ENCODE results near the gene RHBDD3. TPM values are rescaled to one million over a fixed set of nuclear protein-coding genes. Genes with fewer than 3 reads are reported as not detected.

The RHBDD3 gene
- total and polyA plus RNA-seq, 9 of the 15 experiments (the other 6 are each of a cell fraction or from before 2014, with no cell fraction given) = 0.32 to 35.6 (median 14.0) TPM

DNA sequence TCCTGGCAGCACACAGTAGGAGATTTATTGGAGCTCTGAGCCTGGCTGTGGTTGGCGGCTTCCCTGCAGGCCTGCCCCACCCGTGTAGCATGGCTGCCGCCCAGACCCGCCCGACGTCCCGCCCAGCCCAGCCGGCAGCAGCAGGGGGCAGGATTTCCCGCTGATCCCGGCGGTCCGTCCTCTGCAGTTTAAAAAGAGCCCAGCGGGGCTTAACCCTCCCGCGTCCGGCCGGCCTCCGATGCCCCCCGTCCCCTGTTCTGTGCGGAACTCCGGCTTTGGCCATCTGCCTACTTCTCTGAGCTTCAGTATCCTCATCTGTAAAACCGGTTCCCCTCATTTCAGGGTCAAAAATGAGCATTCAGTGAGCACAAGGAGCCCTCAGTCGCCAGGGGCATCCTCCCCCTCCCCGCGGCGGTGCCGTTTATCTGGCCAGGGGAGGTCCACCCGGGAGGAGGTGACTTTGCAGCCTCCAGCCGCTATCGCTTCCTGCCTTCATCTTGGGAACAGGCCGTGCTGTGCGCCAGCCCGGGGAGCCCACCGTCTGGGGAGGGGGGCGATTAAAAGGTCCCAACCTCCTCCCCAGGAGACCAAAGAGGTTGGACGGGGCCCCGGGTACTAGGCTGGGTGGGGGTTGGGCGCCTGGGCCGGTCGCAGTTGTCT, 38.5 kb upstream of the RHBDD3 start, which contains the start of gene GAS2L1 (continued):
- TF ChIP-seq MAZ (CRISPR knock-in tag; conservative IDR thresholded peaks at IDR 0.05 in 1 of 2, IDR thresholded peaks at IDR 0.05 in 1 of 2) = peak in 1 of 2 experiments; percentile 87; a peak in 3 of 4 replicates
- TF ChIP-seq TCF3 (CRISPR knock-in tag; IDR thresholded peaks at IDR 0.05) = no peak
- no peak for TF ChIP-seq KAT7 (CRISPR knock-in tag; IDR thresholded peaks at IDR 0.05; ENCODE audit: borderline replicate concordance)
- TF ChIP-seq, protein P1, sequence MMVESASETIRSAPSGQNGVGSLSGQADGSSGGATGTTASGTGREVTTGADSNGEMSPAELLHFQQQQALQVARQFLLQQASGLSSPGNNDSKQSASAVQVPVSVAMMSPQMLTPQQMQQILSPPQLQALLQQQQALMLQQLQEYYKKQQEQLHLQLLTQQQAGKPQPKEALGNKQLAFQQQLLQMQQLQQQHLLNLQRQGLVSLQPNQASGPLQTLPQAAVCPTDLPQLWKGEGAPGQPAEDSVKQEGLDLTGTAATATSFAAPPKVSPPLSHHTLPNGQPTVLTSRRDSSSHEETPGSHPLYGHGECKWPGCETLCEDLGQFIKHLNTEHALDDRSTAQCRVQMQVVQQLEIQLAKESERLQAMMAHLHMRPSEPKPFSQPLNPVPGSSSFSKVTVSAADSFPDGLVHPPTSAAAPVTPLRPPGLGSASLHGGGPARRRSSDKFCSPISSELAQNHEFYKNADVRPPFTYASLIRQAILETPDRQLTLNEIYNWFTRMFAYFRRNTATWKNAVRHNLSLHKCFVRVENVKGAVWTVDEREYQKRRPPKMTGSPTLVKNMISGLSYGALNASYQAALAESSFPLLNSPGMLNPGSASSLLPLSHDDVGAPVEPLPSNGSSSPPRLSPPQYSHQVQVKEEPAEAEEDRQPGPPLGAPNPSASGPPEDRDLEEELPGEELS (CRISPR knock-in tag; IDR thresholded peaks at IDR 0.05; ENCODE audit: borderline replicate concordance) = no peak
- peak; percentile 43 for TF ChIP-seq SMAD4 (CRISPR knock-in tag; conservative IDR thresholded peaks at IDR 0.05)
- TF ChIP-seq PRPF4 (IDR thresholded peaks at IDR 0.05; ENCODE audit: insufficient read depth, low read depth, low read length, poor library complexity, severe bottlenecking) = no peak
- TF ChIP-seq TSHZ1 (CRISPR knock-in tag; IDR thresholded peaks at IDR 0.05) = no peak
- TF ChIP-seq VEZF1 (CRISPR knock-in tag; IDR thresholded peaks at IDR 0.05) = peak; percentile 89
- peak; percentile 78 for TF ChIP-seq MYBL2 (IDR thresholded peaks at IDR 0.05; ENCODE audit: low read depth)
- TF ChIP-seq MYBL2 (CRISPR knock-in tag; IDR thresholded peaks at IDR 0.05; ENCODE audit: borderline replicate concordance) = no peak
- peak; percentile 45; the same call in 1 of the 2 replicates for TF ChIP-seq ZNF766 (CRISPR knock-in tag; conservative IDR thresholded peaks at IDR 0.05)
- TF ChIP-seq NEUROD1 (IDR thresholded peaks at IDR 0.05; ENCODE audit: borderline replicate concordance, low read depth, low read length, partially characterized antibody) = peak; percentile 21
- TF ChIP-seq ARID1B (IDR thresholded peaks at IDR 0.05) = peak; percentile 61
- TF ChIP-seq NRF1 (conservative IDR thresholded peaks at IDR 0.05 in 1 of 2, IDR thresholded peaks at IDR 0.05 in 1 of 2) = peak in 1 of 2 experiments; percentile 30; a peak in 1 of 4 replicates
- TF ChIP-seq SOX6 (IDR thresholded peaks at IDR 0.05) = peak; percentile 32; the same call in 1 of the 2 replicates
- TF ChIP-seq SAP30 (IDR thresholded peaks at IDR 0.05; ENCODE audit: borderline replicate concordance, insufficient read depth, low read depth, low read length, poor library complexity, severe bottlenecking) = no peak
- peak; percentile 65 for TF ChIP-seq CTBP1 (IDR thresholded peaks at IDR 0.05; ENCODE audit: borderline replicate concordance)
- TF ChIP-seq CXXC5 (CRISPR knock-in tag; IDR thresholded peaks at IDR 0.05) = peak; percentile 23; the same call in 1 of the 2 replicates

All from K562 (cell line).